Measurements from ENCODE around the gene IGF1. TPM values are rescaled to one million over a fixed set of nuclear protein-coding genes. Genes with fewer than 3 reads are reported as not detected.

The IGF1 gene
- total RNA-seq, 1 experiment from 2014 or later = 0.20 TPM

GRCh38 chr12:102436867-102437266 is 43.5 kb downstream of the IGF1 start:
- no peak overlapping the region for H3K27ac ChIP-seq

GRCh38 chr12:102435827-102436436 is 44.4 kb downstream of the IGF1 start:
- Histone ChIP-seq H3K36me3 (no peaks in the 10 kb centered on the region), H3K27me3 (no peaks in the 10 kb centered on the region), H3K27ac (no peak overlapping the region), H3K4me1 (no peaks in the 10 kb centered on the region), H3K4me3 (no peak overlapping the region), H3K9me3 (replicated peaks) (no peaks in the 10 kb centered on the region)
- no peak for DNase-seq

More at GRCh38 chr12:102436867-102437266, 43.5 kb downstream of the IGF1 start:
- H3K9me3 ChIP-seq (replicated peaks) = no peaks in the 10 kb centered on the region
- no peaks in the 10 kb centered on the region for H3K36me3 ChIP-seq
- no peaks in the 10 kb centered on the region for H3K4me1 ChIP-seq
- no peaks in the 10 kb centered on the region for H3K27me3 ChIP-seq
- DNase-seq = no peak
- no peak overlapping the region for H3K4me3 ChIP-seq

DNA sequence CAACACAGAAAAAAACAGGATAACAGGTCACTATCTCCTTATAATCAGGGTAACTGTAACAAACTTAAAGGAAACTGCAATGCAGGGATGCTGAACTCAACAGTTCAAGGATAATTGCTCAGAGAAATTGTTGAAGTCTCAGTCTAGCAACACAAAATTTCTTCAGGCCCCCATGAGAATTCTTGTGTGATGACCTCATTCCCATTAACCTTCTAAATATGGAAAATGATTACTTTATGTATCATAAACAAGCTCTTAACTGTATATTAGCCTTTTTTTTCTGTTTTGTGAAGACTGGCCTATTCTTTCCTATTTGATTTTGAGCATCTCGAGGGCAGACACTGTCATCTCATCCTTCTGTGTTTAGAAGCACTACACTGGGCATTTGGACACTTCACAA is 47.1 kb downstream of the IGF1 start:
- no peak for DNase-seq

GRCh38 chr12:102430661-102431060 is 49.7 kb downstream of the IGF1 start:
- Histone ChIP-seq H3K27me3 (no peaks in the 10 kb centered on the region), H3K4me3 (no peak overlapping the region), H3K4me1 (no peaks in the 10 kb centered on the region), H3K27ac (no peak overlapping the region), H3K9me3 (replicated peaks) (no peaks in the 10 kb centered on the region), H3K36me3 (no peaks in the 10 kb centered on the region)
- DNase-seq = no peak

More for the DNA sequence above, 47.1 kb downstream of the IGF1 start:
- Histone ChIP-seq H3K27ac (no peak overlapping the region), H3K4me1 (no peaks in the 10 kb centered on the region), H3K9me3 (replicated peaks) (no peaks in the 10 kb centered on the region), H3K27me3 (no peaks in the 10 kb centered on the region), H3K36me3 (no peaks in the 10 kb centered on the region), H3K4me3 (no peak overlapping the region)

GRCh38 chr12:102429211-102430154 is 50.9 kb downstream of the IGF1 start:
- no peak overlapping the region for H3K27ac ChIP-seq
- no peaks in the 10 kb centered on the region for H3K27me3 ChIP-seq
- H3K4me1 ChIP-seq = no peaks in the 10 kb centered on the region
- no peaks in the 10 kb centered on the region for H3K9me3 ChIP-seq (replicated peaks)
- no peak overlapping the region for H3K4me3 ChIP-seq
- DNase-seq = no peak
- no peaks in the 10 kb centered on the region for H3K36me3 ChIP-seq

DNA sequence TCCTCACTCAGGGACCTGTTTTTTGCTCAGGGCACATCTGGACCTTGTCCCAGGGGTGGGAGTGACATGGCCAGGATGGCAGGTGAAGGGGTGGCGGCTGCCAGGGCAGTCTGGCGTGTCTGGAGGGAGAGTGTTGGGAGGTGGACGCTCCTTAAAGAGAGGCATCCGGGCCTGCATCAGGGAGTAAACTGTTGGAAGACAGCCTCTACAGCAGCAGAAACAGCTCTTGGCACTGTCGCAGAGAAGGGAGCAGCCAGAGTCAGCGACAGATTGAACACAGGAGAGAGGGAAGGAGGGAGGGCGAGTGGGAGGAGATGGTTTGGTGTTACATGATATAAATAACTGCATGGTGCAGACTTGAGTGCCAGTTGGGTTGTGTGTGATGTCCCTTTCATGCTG is 52.8 kb downstream of the IGF1 start:
- DNase-seq = no peak
- no peaks in the 10 kb centered on the region for H3K9me3 ChIP-seq (replicated peaks)
- no peaks in the 10 kb centered on the region for H3K36me3 ChIP-seq
- H3K27me3 ChIP-seq = no peaks in the 10 kb centered on the region
- H3K4me1 ChIP-seq = no peaks in the 10 kb centered on the region
- H3K4me3 ChIP-seq = no peak overlapping the region
- no peak overlapping the region for H3K27ac ChIP-seq

DNA sequence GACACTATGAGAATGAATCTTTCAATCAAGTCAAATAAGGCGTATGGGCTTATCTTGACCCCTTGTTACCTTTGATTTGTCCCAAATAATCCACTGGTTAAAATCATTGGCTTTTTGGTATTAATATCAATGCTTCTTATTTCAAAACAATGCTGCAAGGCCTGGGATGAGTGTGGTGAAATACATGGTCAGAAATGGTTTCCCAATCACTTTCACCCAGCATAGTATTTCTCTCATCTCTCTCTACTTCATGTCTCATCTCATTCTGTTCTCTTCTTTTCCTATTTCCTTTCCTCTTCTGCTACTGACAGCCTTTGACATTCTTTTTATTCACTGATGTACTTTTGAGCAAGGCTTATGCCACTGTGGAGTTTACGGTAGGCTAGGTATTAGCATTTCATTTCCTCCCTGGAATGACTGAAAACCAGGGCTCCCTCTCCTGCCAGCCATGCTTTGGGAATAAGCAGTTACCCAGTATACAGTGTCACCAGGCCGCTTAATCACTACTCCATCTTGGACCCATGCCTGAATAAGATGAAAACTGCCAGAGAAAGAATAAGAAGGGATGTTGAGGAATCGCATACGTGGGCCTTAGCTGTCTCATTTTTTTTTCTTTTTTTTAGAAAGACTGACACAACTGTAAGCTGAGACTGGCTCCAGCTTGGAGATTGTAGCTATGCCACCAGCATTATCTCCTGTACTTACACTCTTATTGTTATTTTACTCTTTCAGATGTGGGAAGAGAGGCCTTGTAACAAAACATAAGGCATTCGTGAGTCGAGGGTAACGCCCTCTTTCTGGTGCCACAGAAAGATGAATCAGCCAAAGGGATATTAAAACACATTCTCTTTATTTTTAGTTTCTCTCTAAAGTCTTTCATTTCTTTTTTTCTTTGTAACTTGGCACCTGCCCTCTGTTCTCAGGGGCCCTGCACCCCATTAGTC is 53.5 kb downstream of the IGF1 start:
- Histone ChIP-seq H3K27me3 (no peaks in the 10 kb centered on the region), H3K27ac (no peak overlapping the region)
- DNase-seq = no peak

GRCh38 chr12:102425109-102426039 is 55.0 kb downstream of the IGF1 start:
- Histone ChIP-seq H3K9me3 (replicated peaks) (no peaks in the 10 kb centered on the region), H3K4me3 (no peak overlapping the region), H3K27ac (no peak overlapping the region), H3K36me3 (no peaks in the 10 kb centered on the region), H3K27me3 (no peaks in the 10 kb centered on the region), H3K4me1 (no peaks in the 10 kb centered on the region)
- DNase-seq = no peak

More for the DNA sequence above, 53.5 kb downstream of the IGF1 start:
- Histone ChIP-seq H3K4me1 (no peaks in the 10 kb centered on the region), H3K36me3 (no peaks in the 10 kb centered on the region), H3K9me3 (replicated peaks) (no peaks in the 10 kb centered on the region), H3K4me3 (no peak overlapping the region)

DNA sequence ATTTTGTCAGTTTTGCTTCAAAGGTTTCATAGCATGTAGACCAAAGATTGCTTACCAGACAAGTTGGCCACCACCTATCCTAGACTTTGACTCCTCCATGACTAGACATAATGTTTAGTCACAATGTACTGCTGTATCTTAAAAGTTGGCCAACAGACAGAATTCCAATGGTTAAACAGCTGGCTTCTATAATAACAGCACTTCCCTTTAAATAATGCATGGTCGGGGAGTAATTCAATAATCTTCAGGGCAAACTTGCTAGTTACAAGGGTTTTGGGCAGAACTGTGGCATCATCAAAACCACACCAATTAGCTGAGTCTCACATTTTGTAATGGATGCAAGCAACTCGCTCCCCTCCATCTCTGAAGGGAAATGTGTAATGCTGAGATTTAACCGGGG is 56.9 kb downstream of the IGF1 start:
- Histone ChIP-seq H3K36me3 (no peaks in the 10 kb centered on the region), H3K4me3 (no peak overlapping the region), H3K9me3 (replicated peaks) (no peaks in the 10 kb centered on the region), H3K27ac (no peak overlapping the region), H3K4me1 (no peaks in the 10 kb centered on the region), H3K27me3 (no peaks in the 10 kb centered on the region)
- no peak for DNase-seq

DNA sequence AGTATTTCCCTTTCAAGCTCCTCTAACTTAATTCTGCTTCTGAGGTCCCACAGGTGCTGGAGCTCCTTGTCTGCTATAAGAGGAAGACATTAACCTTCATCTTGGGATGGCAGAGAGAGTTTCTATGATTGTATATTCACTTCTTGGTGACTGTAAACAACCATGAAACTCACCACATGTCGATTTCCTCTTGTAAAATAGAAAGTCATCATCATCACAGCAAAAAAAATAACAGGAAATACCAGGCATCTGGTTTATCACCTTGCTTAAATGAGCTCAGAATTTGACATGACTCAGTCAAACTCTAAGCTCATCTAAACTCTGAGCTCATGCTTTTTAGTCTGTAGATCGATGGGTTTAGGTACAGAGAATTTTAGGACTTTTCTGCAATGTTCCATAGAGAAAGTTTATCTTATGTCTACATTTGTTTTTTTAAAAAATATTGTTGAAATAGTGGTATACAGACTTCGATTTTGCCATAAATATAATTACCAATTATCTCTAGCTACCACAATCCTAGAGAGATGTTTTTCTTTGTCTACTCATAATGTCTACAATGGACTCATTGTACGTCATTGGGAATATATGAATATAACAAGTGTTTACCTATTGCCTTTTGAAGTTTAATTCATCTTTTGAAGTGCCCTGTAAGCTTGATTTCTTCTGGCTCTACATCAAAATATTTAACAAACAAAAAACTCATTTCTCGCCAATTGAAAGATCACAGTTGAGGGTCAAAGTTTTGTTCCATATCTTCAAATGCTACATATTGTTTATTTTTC is 58.4 kb downstream of the IGF1 start:
- no peak overlapping the region for H3K27ac ChIP-seq
- no peak overlapping the region for H3K4me3 ChIP-seq
- no peaks in the 10 kb centered on the region for H3K9me3 ChIP-seq (replicated peaks)
- H3K36me3 ChIP-seq = no peaks in the 10 kb centered on the region
- H3K27me3 ChIP-seq = no peaks in the 10 kb centered on the region
- no peaks in the 10 kb centered on the region for H3K4me1 ChIP-seq
- DNase-seq = no peak

DNA sequence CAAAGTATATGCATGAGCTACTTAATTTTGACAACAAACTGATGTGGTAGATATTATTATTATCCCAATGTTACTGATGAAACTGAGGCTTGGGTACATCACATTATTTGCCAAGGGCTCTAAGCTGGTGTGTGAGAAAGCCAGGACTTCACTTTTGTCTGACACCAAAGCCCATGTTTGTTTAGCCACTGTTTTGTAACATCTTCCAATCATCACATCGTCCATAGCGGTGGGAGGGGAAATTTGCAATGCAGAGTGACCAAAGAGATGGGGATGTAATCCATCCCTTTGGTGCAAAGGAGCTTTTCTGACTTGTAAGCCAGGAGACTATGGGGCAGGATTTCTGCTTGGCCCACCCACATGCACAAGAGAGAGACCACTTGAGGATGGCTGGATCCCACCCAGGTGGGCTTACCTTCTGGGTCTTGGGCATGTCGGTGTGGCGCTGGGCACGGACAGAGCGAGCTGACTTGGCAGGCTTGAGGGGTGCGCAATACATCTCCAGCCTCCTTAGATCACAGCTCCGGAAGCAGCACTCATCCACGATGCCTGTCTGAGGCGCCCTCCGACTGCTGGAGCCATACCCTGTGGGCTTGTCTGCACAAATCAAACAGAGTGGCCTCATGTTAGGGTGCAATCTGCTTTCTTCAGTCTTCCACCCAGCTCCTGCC is 61.1 kb downstream of the IGF1 start:
- DNase-seq = no peak
- no peaks in the 10 kb centered on the region for H3K9me3 ChIP-seq (replicated peaks)

DNA sequence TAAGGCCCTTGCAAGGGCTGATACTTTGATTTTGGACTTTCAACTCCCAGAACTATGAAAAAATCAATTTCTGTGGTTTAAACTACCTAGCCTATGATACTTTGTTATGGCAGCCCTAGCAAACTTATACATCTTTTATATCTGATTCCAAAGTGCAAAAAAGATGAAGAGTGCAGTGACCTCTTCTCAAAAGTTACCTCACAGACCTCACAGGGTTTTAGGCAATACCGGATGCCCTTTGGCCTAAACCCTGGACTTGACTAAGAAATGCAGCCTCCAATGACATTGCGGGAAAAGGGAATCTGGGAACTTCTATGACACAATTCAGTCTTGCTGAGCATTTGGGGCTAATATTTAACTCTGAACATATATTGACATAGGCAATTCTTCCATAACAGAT is 63.3 kb downstream of the IGF1 start:
- H3K9me3 ChIP-seq (replicated peaks) = no peaks in the 10 kb centered on the region
- H3K27me3 ChIP-seq = no peaks in the 10 kb centered on the region
- no peaks in the 10 kb centered on the region for H3K4me1 ChIP-seq
- no peak for DNase-seq
- no peaks in the 10 kb centered on the region for H3K36me3 ChIP-seq
- no peak overlapping the region for H3K27ac ChIP-seq
- no peak overlapping the region for H3K4me3 ChIP-seq

More for the DNA sequence above, 61.1 kb downstream of the IGF1 start:
- H3K4me1 ChIP-seq = no peaks in the 10 kb centered on the region
- H3K27ac ChIP-seq = no peak overlapping the region
- H3K4me3 ChIP-seq = no peak overlapping the region
- H3K36me3 ChIP-seq = no peaks in the 10 kb centered on the region
- H3K27me3 ChIP-seq = no peaks in the 10 kb centered on the region

DNA sequence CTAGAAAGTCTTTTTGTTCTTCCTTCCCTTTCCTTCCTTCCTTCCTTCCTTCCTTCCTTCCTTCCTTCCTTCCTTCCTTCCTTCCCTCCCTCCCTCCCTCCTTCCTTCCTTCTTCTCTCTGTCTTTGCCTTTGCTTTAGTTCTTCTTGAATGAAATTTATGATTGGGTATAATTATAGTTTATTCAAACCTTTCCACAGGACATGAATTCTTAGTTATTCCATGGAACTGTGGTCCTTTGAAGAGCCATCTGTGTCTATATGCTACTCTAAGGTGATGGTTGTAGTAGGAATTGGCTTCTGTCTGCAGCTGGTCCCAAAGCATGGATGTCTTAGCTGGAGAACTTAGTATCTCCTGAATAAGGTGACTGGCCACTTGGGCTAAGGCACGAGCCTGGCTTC is 64.8 kb downstream of the IGF1 start:
- H3K4me3 ChIP-seq = no peak overlapping the region
- no peaks in the 10 kb centered on the region for H3K27me3 ChIP-seq
- H3K27ac ChIP-seq = no peak overlapping the region
- H3K36me3 ChIP-seq = no peaks in the 10 kb centered on the region
- no peaks in the 10 kb centered on the region for H3K9me3 ChIP-seq (replicated peaks)
- no peaks in the 10 kb centered on the region for H3K4me1 ChIP-seq
- no peak for DNase-seq

Data from SJCRH30 (cell line).